ENCODE results near the gene TGFBR2. TPM values are rescaled to one million over a fixed set of nuclear protein-coding genes. Genes with fewer than 3 reads are reported as not detected.

TGFBR2 gene
- total and polyA plus RNA-seq, 2 experiments from 2014 or later, result 4.7 to 13.0 TPM

- TF ChIP-seq ZNF462 (CRISPR knock-in tag; IDR thresholded peaks at IDR 0.05), result no peak
- no peak for TF ChIP-seq ZNF114 (CRISPR knock-in tag; IDR thresholded peaks at IDR 0.05)
Measured at GRCh38 chr3:30644615-30645014, 38.2 kb downstream of the TGFBR2 start (continued).

GRCh38 chr3:30645077-30645476 is 38.7 kb downstream of the TGFBR2 start:
- H3K4me1 ChIP-seq (ENCODE audit: insufficient read depth), result peaks cover 15% of the 10 kb centered on the region
- Mint-ChIP-seq H3K4me3 (no peak overlapping the region), H3K9me3 (no peaks in the 10 kb centered on the region; the same call in 2 of the 3 replicates), H3K36me3 (ENCODE audit: low read depth) (peaks cover 32% of the 10 kb centered on the region), H3K27me3 (ENCODE audit: insufficient read depth, low read depth, poor library complexity) (no peaks in the 10 kb centered on the region), H3K4me1 (peaks cover 20% of the 10 kb centered on the region), H3K27ac (no peak overlapping the region)
- ATAC-seq (no peak), DNase-seq (ENCODE audit: low spot score) (no peak)
- H3K4me3 ChIP-seq, result no peak overlapping the region
- H3K27me3 ChIP-seq (ENCODE audit: insufficient read depth), result no peaks in the 10 kb centered on the region
- H3K4me2 ChIP-seq, result no peak overlapping the region
- peaks cover 12% of the 10 kb centered on the region; the same call in 1 of the 2 replicates for H3K36me3 ChIP-seq (ENCODE audit: insufficient read depth)
- no peaks in the 10 kb centered on the region for H3F3A ChIP-seq (replicated peaks; ENCODE audit: low read depth)
- no peak overlapping the region for H3K27ac ChIP-seq (ENCODE audit: low read depth)
- TF ChIP-seq STAT1 (IDR thresholded peaks at IDR 0.05; ENCODE audit: unreplicated experiment) (no peak), NANOG (IDR thresholded peaks at IDR 0.05; ENCODE audit: borderline replicate concordance) (no peak), CREB1 (CRISPR knock-in tag; IDR thresholded peaks at IDR 0.05; ENCODE audit: low read depth) (no peak), POLR2AphosphoS5 (IDR thresholded peaks at IDR 0.05; ENCODE audit: low read depth) (no peak), CTCF (conservative IDR thresholded peaks at IDR 0.05; ENCODE audit: low read depth in 2 of 2) (no peak), ETS1 (IDR thresholded peaks at IDR 0.05) (no peak)
- H3K79me2 ChIP-seq (replicated peaks; ENCODE audit: insufficient read depth), result peaks cover 47% of the 10 kb centered on the region
- H2AFZ ChIP-seq, result no peak overlapping the region
- H4K20me1 ChIP-seq (replicated peaks; ENCODE audit: insufficient read depth), result peaks cover 6% of the 10 kb centered on the region; the same call in 1 of the 2 replicates
- H3K9me2 ChIP-seq (ENCODE audit: insufficient read depth), result no peaks in the 10 kb centered on the region; the same call in 1 of the 2 replicates

Data from GM23338 (cell line).